Measurements from ENCODE around the gene HPS1. TPM values are rescaled to one million over a fixed set of nuclear protein-coding genes. Genes with fewer than 3 reads are reported as not detected.

The HPS1 gene
- total and polyA plus RNA-seq, 2 experiments from 2014 or later, result 41.2 to 104 TPM

DNA sequence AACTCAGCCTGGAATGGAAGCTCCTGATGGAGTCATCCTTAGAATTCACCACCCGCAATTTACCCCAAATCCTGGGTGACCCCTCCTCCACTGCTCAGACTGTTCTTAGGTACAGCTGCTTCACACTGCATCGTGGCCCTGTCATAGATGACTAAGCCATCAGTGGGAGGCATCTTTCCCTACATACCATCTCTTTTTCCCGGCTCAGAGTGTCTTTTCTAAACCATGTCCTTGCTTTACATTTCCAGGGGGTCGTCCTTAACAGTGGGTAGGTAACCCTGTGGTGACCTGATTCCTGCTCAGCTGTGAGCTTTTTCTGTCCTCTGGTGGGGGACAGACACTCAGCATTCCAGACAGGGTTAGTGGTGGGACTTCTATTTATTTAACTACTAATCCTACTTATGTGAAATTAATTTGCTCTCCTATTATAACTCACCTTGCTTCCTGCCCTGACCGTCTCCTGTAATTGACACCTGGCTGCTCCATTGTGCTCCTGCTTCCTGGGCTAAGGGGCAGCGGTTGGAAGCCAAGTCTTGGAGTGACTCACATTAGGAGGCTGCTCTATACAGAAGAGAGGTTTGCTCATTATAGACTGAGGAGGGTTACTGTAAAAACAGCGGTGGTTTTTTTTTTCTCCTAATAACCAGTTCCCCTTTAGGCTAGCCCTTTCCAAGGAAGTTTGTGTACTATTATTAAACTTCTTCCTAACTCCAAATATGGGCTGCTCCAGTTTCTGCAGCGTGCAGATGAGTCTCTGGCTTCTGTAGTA, 72.3 kb downstream of the HPS1 start:
- Histone ChIP-seq H3K4me2 (no peak overlapping the region), H3K9me2 (replicated peaks; ENCODE audit: insufficient read depth) (no peaks in the 10 kb centered on the region), H3K36me3 (replicated peaks; ENCODE audit: insufficient read depth, low read depth) (no peaks in the 10 kb centered on the region), H3K27me3 (no peaks in the 10 kb centered on the region), H2AFZ (no peak overlapping the region), H3K79me2 (no peaks in the 10 kb centered on the region), H3K4me3 (no peak overlapping the region), H3K27ac (no peak overlapping the region), H3K9me3 (ENCODE audit: low read depth) (no peaks in the 10 kb centered on the region), H4K20me1 (ENCODE audit: insufficient read depth, poor library complexity, severe bottlenecking) (no peaks in the 10 kb centered on the region), H3K4me1 (ENCODE audit: insufficient read depth) (no peaks in the 10 kb centered on the region)
- WGBS (ENCODE audit: low lambda C conversion rate, missing lambda C conversion rate), result 52% methylated on average over 8 of the region's 8 CpGs
- TF ChIP-seq CTCF (IDR thresholded peaks at IDR 0.05; ENCODE audit: poor library complexity) (no peak), EZH2 (IDR thresholded peaks at IDR 0.05; ENCODE audit: borderline replicate concordance) (no peak), EZH2phosphoT487 (IDR thresholded peaks at IDR 0.05; ENCODE audit: low read depth, severe bottlenecking, unreplicated experiment) (no peak)
- DNase-seq (ENCODE audit: low spot score), result no peak

- Histone ChIP-seq H3K27ac (no peak overlapping the region), H3K4me3 (no peak overlapping the region), H3K36me3 (replicated peaks; ENCODE audit: insufficient read depth, low read depth) (no peaks in the 10 kb centered on the region), H3K27me3 (no peaks in the 10 kb centered on the region), H2AFZ (no peak overlapping the region), H3K4me1 (ENCODE audit: insufficient read depth) (no peaks in the 10 kb centered on the region), H3K4me2 (no peak overlapping the region), H3K9me3 (ENCODE audit: low read depth) (no peaks in the 10 kb centered on the region), H3K9me2 (replicated peaks; ENCODE audit: insufficient read depth) (no peaks in the 10 kb centered on the region), H3K79me2 (no peaks in the 10 kb centered on the region), H4K20me1 (ENCODE audit: insufficient read depth, poor library complexity, severe bottlenecking) (no peaks in the 10 kb centered on the region)
- TF ChIP-seq EZH2phosphoT487 (IDR thresholded peaks at IDR 0.05; ENCODE audit: low read depth, severe bottlenecking, unreplicated experiment) (no peak), CTCF (IDR thresholded peaks at IDR 0.05; ENCODE audit: poor library complexity) (no peak), EZH2 (IDR thresholded peaks at IDR 0.05; ENCODE audit: borderline replicate concordance) (no peak)
- no peak for DNase-seq (ENCODE audit: low spot score)
- WGBS (ENCODE audit: low lambda C conversion rate, missing lambda C conversion rate), result 59% methylated on average over 12 of the region's 12 CpGs
These were observed 73.3 kb downstream of the HPS1 start for GRCh38 chr10:98373260-98374040.

DNA sequence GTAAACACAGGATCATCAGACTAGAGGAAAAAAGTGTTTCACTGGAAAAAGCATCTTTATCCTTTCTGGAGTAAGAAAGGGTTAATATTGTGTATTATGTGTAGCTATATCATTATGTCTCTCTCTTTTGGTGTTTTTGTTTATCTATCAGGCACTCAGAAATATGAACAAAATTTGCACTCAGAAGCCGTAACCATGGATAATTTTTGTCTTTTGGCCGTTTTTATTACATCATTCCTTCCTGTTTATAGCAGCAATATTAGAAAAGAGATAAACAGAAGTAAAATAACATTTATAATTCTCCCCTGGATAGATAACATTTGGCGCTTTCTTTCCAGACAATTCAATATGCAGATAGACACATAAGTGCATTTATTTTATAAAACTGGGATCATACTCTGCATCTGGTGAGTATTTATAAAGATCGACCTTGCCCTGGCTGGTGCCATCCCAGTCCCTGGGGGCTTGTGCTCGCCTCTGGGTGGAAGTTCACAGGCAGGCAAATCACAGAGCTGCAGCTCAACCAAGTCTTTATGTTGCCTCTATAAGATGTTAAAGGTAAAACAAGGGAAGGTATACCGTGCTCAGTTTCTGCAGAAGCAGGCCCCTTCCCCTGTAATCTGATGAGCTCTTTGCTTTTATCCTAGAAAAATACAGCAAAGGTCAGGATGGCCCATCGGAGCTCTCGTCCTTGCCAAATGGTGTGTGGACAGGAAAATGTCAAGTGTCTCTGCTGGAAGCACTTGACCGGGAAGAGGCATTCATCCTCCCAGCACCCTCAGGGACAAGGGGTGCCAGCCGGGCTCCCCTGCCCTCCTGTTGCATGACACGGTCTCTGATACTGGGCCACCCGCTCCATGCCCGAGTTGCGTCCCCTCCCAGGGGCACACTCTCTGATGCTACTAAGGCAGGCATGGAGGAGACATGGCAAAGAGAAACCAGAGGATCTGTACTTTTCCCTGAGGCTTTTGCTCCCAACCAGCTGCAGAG, 75.6 kb downstream of the HPS1 start:
- 73% methylated on average over 14 of the region's 14 CpGs for WGBS (ENCODE audit: low lambda C conversion rate, missing lambda C conversion rate)
- no peaks in the 10 kb centered on the region for H3K4me1 ChIP-seq (ENCODE audit: insufficient read depth)
- no peaks in the 10 kb centered on the region for H4K20me1 ChIP-seq (ENCODE audit: insufficient read depth, poor library complexity, severe bottlenecking)
- no peak overlapping the region for H3K27ac ChIP-seq
- H3K4me2 ChIP-seq, result no peak overlapping the region
- DNase-seq (ENCODE audit: low spot score), result no peak
- H3K9me3 ChIP-seq (ENCODE audit: low read depth), result no peaks in the 10 kb centered on the region
- H3K36me3 ChIP-seq (replicated peaks; ENCODE audit: insufficient read depth, low read depth), result no peaks in the 10 kb centered on the region
- no peaks in the 10 kb centered on the region for H3K79me2 ChIP-seq
- TF ChIP-seq CTCF (IDR thresholded peaks at IDR 0.05; ENCODE audit: poor library complexity), result no peak
- no peak for TF ChIP-seq EZH2 (IDR thresholded peaks at IDR 0.05; ENCODE audit: borderline replicate concordance)
- no peak for TF ChIP-seq EZH2phosphoT487 (IDR thresholded peaks at IDR 0.05; ENCODE audit: low read depth, severe bottlenecking, unreplicated experiment)
- H3K27me3 ChIP-seq, result no peaks in the 10 kb centered on the region
- H2AFZ ChIP-seq, result no peak overlapping the region
- no peaks in the 10 kb centered on the region for H3K9me2 ChIP-seq (replicated peaks; ENCODE audit: insufficient read depth)
- H3K4me3 ChIP-seq, result no peak overlapping the region

Data from hepatocyte (in vitro differentiated cells).